Pons (tissue), 1 donor: Measurements from ENCODE around the gene ARNT2.
"Not testable (repeated sequence)": the region's sequence is repeated elsewhere in the genome, so short reads cannot be mapped to it uniquely, and the experiment has no call there.

ENCODE experiments used
- DNase-seq: peaks from one replicate; pipeline ENCODE4 v3.0.0-alpha.2; 2016; ENCODE audit warnings: low spot score

Gene ARNT2

DNA sequence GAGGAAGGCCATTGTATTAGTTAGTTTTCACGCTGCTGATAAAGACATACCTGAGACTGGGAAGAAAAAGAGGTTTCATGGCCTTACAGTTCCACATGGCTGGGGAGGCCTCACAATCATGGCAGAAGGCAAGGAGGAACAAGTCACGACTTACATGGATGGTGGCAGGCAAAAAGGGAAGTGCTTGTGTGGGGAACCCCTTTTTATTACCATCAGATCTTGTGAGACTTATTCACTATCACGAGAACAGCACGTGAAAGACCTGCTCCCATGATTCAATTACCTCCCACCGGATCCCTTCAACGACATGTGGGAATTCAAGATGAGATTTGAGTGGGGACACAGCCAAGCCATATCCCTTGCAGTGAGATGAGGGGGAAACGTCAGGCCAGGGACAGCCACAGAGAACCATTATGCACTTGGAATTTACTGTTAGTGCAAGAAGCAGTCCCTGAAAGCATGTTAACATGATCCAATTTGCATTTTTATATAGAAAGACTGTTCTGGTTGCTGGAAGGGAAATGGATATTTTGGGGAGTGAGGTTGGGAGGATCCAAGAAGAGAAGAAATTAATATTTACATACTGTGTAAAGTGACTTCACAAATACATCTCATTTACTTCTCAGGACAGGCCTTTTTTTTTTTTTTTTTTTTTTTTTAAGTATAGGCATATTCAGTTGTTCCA, 87.1 kb downstream of the ARNT2 start:
- DNase-seq, result no peak

DNA sequence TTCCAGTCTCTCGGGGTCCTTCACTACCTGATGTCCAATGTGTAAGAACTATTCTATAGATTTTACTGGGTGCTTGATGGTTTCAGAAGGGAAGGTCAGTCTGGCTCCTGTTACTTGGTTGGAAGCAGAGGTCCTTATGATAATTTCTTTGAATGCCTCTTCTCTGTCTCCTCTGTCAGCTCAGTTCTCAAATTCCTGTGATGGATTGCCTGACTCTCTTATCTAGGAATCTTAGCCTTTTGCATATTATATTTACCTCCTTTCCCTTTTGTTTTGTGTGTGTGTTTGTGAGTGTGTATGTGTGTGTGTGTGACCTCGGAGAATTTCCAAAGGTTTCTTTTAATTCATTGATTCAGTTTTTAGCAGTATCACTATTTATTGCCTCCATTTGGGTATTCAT, 88.2 kb downstream of the ARNT2 start:
- DNase-seq, result no peak

DNA sequence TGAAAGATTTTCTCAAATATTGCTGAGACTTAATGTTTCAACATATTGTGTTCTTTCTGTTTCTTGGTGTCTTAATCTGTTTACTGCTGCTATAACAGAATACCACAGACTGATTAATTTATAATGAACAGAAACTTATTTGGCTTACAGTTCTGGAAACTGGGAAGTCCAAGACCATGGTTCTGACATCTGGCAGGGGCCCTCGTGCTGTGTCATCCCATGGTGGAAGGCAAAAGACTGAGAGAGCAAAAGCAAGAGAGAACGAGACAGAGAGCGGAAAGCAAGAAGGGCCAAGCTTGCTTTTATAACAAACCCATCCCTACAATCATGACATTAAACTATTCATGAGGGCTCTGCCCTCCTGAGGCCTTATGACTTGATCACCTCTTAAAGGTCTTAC, 88.7 kb downstream of the ARNT2 start:
- DNase-seq, result no peak

DNA sequence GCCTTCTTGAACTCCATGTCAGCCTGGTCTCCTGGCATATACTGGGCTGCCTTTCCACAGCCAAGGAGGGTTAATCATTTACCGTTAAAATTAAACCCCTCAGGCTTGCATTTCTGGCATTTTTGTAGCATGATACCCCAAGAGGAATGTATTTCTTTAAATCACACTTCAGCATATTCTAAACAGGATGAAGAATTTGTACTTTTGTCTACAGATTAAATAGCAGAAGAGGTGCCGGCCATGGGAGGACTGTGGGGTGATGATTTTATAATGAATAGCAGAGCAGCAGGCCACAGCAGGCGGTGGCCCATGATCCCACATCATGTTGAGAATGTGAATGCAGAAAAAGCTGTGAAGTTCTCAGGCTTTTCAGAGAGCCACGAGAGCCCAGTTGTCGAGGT, 90.2 kb downstream of the ARNT2 start:
- DNase-seq, result no peak

DNA sequence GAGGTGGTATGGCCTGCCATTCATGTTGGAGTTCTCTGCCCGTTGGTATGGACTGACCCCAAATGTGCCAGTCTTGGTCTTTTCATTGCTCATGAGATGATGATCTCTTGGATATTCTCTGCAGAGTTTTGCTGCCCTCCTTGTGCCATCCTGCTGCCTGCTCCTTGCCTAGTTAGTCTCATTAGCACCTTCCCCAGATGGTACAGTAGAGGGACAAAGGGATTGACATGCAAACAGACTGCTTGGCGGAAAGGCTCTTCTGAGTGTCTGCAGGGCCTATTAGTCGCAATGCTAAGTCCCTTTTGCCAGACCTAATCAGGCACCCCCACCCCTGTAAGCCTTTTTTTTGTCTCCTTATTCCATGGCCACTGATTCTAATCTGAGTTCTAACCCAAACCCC, 90.6 kb downstream of the ARNT2 start:
- DNase-seq, result no peak

DNA sequence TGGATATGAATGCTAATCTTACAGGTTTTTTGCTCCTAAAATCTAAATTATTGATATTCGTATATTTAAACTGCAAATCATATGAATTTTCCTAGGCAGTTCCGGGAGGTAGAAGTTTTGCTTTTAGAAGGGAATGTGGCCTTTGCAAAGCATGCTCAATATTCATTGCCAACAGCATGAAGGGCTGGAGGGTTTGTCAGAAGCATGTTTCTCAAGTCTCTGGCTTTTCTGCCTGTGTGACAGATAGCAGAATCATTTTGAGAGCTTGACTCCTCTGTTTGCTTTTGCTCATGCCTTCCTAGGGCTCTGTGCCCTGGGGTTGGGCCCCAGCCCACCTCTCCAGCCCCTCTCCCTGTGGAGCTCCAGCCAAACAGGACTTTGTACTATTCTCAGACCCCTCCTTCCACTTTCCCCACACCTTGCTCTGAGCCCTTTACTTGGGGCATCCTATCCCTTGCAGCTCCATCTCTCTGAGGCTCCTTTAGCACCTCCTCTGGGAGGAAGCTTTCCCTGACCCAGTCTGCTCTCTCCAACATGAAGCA, 91.3 kb downstream of the ARNT2 start:
- DNase-seq, result no peak

DNA sequence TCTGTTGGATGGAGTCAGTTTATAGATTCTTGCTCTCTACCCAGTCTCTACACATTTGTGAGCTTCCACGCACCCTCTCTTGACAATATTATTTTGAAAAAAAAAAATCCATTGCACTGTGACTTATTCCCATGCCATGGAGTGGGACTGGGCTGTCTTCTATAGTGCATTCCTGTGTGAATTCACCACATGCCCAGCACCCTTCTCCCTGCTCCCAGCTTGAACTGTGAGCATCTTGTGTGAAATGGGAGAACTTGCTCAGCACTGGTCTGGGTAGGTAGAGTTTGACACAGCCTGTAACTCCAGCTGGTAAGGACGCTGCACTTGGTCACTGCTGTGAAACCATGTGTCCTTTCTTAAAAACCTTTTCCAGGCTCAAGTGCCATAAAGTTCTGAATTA, 91.9 kb downstream of the ARNT2 start:
- no peak for DNase-seq

DNA sequence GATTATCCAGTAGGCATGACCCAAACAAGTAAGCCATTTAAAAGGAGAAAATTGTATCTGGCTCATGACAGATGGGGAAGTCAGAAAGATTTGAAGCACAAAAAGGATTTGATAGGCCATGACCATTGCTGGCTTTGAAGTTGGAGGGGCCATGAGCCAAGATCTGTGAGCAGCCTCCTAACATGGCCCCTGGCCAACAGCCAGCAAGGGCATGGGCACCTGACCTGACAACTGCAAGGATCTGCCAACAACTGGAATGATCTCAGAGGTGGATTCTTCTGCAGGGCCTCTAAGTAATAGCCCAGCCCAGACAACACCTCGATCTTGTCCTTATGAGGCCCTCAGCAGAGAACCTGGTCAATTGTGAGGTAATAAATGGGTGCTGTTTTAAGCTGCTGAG, 93.0 kb downstream of the ARNT2 start:
- DNase-seq, result no peak

DNA sequence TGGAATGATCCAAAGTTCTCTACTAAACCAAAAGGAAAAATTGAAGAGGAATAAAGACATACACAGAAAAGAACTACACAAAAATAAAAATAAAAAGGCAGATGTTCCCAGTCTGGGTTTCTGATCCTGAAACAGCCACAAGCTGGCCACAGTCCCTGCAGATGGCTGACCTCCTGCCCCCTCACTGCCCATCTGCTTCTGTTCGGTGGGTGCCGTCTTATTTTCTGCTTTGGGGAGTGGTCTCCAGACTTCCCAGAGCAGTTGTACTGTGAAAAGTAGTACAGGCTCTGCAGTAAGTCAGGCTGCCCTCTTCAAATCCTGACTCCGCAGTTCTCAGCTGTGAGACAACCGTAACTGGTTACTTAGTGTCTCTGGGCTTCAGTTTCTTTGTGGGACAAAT, 94.5 kb downstream of the ARNT2 start:
- DNase-seq, result no peak

DNA sequence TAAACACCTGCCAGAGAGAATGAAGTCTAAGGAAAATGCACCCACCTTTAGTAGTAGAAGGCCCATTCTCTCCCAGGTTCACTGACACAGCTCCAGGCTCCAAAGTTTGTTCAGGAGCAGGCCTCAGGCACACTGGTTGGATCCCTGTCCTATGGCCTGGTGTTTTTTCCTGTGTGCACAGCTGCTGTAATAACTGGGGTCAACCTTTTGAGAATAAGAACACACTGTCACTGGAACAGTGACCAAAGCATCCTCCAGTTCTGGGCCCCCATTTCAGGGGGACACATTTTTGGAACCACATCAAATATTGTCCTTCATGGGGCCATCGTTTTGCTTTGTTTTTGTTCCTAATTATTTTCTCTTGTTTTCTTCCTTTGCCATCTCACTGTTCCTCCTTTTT, 95.8 kb downstream of the ARNT2 start:
- DNase-seq, result no peak

DNA sequence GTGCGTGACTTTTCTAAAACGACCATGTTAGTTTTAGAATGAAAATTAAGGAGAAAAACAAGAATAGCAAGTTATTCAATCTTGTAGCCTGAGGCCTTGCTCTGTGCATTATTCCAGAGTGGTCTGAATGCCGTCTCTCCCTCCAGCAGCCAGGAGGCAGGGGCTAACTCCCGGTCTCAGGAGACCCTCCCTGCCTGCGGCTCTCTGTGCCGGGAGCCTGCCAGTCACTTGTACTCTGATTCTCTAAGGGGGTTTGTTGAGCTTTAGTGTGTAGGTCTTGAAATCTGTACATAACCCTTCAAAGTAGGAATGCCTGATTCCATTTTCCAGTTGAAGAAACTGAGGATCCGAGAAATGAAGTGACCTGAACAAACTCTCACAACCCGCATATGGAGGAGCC, 97.3 kb downstream of the ARNT2 start:
- DNase-seq, result no peak

DNA sequence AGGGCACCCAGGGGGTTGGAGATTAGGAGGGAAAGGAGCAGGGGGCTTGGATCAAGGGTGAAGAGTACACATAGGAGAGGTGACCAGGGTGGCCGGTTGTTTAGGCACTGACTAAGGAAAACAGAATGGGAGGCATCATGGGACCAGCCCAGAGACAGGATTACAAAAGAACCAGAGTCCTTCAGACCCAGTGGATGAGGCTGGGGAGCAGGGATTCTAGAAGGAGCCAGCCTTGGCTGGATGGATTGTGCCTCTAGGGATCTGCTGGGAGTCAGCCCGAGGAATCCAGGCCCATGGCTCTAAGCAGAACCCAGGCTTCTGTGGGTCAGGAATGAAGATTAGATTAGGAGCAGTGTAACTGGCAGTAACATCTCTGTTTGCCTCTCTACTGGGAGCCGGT, 98.6 kb downstream of the ARNT2 start:
- DNase-seq, result no peak

DNA sequence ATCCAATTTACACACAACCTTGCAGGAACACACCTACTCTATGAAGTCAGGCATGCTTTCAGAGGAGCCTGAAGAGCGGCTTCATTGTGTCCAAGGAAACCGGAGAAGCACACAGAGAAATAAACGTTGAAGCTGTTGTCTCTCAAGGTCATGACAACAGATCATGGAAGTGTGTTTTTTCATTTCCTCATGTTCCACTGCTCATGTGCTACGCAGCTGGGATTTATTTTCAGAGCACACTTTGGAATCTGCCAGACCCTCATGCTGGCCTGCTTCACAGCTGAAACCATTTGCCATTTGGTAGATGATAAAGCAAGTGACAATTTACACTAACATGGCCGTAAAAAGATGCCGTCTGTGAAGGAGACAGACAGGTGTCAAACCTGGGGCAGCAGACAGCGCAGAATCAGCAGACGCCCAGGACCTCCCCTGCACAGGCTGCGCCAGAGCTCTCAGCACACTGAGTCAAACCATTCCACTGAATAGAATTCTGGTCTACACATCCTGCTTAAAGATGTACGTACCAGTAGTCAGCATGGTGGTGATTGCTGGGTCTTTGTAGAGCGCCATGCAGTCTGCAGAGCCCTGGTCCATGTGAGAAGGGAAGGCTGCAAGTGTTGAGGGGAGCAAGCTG, 99.3 kb downstream of the ARNT2 start:
- no peak for DNase-seq

DNA sequence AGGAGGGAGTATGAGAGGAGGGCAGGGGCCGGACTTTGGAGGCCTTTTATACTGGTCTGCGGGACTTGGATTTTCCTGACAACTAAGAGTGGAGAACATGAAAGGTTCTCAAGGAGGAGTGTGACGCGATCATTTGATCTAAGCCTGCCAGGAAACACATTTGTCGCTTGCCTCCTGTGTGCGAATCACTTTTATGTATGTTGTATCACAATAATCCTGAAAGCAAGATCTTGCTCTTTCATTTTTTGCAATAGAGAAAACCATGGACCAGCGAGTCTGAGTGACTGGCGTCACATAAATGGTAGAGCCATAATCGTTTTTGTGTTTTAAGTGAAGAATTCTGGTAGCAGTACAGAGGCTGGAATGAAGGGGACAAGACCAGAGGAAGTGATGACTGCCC, 100.7 kb downstream of the ARNT2 start:
- no peak for DNase-seq

DNA sequence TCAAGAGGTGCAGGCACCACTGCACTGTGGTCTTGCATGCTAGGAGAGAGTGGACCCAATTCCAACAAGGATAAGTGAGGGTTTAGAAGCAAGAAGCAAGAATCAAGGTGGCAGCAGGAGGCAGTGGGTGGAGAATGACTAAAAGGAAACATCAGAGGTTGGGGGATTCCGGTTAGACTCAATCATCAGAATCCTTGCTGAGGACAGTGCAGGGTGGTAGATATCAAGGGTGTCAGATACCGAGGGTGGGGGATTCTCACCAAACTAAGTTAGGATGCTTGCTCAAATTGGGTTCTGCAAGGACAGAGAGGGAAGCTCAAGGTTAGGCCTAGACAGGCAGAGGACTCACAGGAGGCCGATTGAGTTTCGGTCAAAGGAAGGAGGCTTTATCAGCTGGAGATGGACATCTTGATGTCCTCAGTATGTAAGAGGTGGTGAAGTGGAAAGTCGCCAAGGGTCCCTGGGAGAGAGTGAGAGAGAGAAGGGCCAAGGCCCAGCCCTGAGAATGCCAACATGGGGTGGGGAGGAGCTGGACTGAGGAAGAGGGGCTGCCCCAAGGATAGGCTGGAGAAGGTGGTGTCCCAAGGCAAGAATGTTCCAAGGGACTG, 102.2 kb downstream of the ARNT2 start:
- DNase-seq, result no peak

DNA sequence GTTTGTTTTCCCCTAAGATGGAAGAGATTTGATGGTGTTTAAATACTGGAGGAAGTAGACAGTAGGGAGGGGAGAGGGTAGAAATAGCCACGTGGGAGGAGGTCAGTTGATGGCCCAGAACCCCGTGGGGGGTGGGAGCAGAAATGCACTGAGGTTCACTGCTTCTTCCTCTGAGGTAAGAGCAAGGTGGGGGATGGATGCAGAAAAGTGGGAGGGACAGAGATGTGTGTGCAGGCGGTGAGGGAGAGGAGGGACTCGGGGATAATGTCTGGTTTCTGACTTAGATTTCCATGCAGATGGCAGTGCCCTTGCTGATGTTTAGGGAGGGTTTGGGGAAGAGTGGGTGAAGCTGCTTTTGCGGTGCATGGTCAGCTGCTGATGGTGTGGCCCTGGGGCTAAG, 102.9 kb downstream of the ARNT2 start:
- DNase-seq, result no peak

DNA sequence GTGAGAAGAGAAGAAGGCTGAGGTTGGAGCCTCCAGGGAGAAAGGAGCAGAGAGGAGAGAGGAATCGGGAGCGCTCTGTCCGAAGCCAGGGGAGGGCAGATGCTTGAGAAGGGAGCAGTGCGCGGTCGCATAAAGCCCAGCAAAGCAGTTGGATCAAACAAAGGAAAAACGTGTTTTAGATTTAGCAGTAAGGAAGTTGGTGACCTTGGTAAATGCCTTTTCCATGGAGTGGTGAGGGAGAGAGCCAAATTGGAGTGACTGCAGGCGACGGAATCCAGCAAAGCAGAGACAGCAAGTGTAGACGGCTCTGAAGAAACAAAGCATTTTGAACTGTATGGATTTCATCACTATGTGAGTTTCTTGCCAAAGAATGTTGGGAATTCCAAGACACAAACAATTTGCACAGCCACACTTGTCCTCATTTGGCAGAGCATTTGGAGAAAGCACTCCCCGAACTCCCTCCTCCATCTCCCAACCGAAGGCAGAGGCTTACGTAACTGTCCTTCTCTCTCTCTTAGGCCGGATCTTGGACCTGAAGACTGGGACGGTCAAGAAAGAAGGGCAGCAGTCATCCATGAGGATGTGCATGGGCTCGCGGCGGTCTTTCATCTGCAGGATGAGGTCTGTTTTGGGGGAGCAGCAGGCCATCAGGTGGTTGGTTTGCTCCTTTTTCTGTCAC, 103.6 kb downstream of the ARNT2 start:
- no peak for DNase-seq

DNA sequence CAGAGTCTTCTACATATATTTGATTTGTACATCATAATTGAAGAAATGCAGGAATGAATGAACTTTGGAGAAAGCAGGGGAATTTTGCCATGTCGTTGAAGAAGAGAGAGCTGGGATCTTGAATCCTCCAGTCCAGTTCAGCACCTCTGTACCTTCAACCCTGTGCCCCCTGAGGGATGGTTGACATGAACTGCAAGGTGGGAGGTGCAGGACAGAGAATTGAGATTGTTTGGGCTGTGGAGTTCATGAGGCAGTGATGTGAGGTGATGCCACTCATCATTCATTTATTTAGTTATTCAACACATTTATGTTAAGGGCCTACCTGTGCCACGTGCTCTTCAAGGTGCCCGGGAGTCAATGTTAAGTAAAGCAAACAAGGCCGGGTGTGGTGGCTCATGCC, 104.6 kb downstream of the ARNT2 start:
- no peak for DNase-seq

DNA sequence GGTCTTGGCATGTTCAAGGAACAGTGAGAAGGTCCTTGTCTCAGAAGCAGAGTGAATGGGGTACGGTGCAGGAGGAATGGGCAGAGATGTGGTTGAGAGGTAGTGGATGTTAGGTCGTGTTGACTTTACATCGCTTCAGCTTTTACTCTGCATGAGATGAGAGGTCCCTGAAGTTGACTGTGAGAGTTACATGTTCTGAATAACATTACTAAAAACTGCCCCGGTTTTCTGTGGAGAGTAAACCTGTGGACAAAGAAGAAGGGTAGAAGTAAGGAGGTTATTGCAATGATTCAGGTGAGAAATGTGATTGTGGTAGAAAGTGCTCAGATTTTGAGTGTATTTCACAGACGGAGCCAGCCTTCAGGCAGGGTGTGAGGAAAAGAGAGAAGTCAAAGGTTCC, 105.6 kb downstream of the ARNT2 start:
- DNase-seq, result no peak

DNA sequence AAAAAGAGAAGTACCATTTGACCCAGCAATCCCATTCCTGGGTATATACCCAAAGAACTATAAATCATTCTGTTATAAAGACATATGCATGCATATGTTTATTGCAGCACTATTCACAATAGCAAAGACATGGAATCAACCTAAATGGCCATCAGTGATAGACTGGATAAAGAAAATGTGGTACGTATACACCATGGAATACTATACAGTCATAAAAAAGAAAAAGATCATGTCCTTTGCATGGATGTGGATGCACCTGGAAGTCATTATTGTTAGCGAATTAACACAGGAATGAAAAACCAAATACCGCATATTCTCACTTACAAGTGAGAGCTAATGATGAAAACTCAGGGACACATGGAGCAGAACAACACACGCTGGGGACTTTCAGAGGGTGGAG, 106.8 kb downstream of the ARNT2 start:
- not testable (repeated sequence) for DNase-seq

DNA sequence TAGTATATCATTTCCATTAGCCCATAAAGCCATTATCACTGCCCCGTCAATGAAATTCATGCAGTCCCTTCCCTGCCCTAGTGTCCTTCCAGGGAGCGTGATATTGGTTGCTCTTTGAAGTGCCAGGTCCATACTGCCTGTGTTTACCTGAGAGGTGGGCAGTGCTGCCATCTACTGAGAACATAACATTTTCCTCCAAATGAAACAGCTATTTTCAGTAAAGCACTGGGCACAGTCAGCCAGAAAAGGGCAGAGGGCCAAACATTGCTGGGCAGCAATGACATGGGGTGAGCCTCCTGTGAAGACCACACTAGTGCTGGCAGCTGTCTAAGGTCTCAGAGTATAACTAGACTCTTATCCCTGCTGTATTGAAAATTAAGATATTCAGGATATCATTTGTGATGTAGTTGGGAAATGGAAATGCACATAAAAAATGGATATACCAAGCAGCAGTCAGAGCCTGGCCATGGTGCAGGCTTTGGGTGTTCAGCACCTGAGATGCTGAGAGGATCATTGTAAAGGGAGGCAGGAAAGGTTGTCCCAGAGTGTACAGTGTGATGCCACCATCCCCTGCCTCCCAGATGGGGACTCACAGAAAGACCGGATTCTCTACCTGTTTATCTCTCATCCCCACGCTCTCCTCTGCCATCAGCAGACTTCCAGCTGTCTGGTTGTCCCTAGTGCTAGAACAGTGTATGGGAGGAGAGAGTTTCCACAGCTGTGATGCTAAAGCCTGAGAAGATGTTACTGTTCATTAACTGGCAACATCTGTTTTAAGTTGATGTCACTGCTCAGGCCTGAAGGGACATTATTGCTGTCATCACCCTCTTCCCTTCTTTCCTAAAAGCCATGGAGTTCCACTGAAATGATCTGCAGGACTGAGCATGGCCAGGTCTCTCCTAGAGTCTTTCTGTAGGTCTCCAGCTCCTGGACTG, 108.8 kb downstream of the ARNT2 start:
- peak; percentile 24 for DNase-seq
